Measurements from ENCODE around the gene PSMC5. TPM values are rescaled to one million over a fixed set of nuclear protein-coding genes. Genes with fewer than 3 reads are reported as not detected.

PSMC5 gene
- total RNA-seq, 1 donor from 2014 or later: 105 TPM

- DNase-seq: no peak
- Histone ChIP-seq H3K9me3 (no peaks in the 10 kb centered on the region), H3K27me3 (no peaks in the 10 kb centered on the region), H3K4me1 (peaks cover 11% of the 10 kb centered on the region), H3K36me3 (peaks cover 82% of the 10 kb centered on the region), H3K4me3 (no peak overlapping the region), H3K27ac (no peak overlapping the region)
- intact Hi-C loops (cut with DNase I): no loop called here
- TF ChIP-seq, protein P1, sequence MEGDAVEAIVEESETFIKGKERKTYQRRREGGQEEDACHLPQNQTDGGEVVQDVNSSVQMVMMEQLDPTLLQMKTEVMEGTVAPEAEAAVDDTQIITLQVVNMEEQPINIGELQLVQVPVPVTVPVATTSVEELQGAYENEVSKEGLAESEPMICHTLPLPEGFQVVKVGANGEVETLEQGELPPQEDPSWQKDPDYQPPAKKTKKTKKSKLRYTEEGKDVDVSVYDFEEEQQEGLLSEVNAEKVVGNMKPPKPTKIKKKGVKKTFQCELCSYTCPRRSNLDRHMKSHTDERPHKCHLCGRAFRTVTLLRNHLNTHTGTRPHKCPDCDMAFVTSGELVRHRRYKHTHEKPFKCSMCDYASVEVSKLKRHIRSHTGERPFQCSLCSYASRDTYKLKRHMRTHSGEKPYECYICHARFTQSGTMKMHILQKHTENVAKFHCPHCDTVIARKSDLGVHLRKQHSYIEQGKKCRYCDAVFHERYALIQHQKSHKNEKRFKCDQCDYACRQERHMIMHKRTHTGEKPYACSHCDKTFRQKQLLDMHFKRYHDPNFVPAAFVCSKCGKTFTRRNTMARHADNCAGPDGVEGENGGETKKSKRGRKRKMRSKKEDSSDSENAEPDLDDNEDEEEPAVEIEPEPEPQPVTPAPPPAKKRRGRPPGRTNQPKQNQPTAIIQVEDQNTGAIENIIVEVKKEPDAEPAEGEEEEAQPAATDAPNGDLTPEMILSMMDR (IDR thresholded peaks at IDR 0.05): no peak
- no peak for ATAC-seq
Measured at GRCh38 chr17:63822537-63822936, 4.7 kb upstream of the PSMC5 start.

DNA sequence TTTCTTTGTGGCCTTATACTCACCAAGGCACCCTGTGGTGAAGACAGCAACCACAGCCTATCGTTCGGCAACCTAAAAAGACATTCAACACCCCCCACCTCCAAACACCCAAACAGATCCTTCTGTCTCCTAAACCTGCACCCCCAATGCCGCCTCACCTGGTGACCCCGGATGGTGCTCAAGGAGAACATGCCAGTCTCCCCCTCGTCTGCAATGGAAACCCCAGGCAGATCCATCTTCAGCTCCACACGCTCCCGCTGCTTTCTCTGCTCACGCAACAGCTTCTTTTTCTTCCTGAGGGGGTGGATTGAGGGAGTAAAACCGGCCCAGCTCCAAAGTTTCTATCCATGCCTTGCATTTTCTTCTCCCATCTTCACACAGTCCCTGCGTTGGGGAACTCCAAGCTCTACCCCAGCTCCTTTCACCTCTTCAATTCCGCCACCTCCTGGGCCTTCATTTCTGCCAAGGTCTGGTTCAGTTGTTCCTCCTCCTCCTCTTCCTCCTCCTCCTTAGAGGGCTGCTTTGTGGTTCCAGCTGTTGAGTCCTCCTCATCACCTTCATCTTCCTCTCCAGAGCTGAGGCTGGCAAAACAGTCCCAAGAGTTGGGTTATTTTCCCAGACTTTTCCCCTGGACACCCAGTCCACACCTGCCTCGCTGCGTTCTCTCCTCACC is 3.4 kb upstream of the PSMC5 start:
- H3K4me3 ChIP-seq: no peak overlapping the region
- peaks cover 21% of the 10 kb centered on the region for H3K4me1 ChIP-seq
- DNase-seq (no peak), ATAC-seq (no peak)
- peaks cover 72% of the 10 kb centered on the region for H3K36me3 ChIP-seq
- H3K27me3 ChIP-seq: no peaks in the 10 kb centered on the region
- TF ChIP-seq, protein P1 (IDR thresholded peaks at IDR 0.05): no peak
- H3K27ac ChIP-seq: no peak overlapping the region
- H3K9me3 ChIP-seq: no peaks in the 10 kb centered on the region
- intact Hi-C loops (cut with DNase I): no loop called here

- intact Hi-C loops (cut with DNase I): no loop called here
Measured at GRCh38 chr17:63824362-63824761, 2.9 kb upstream of the PSMC5 start.

GRCh38 chr17:63826468-63827001 is 696 bp upstream of the PSMC5 start:
- ATAC-seq: peak; percentile 3
- peaks cover 73% of the 10 kb centered on the region for H3K36me3 ChIP-seq
- no peaks in the 10 kb centered on the region for H3K9me3 ChIP-seq
- peak overlapping the region; percentile 94 for H3K27ac ChIP-seq
- peak overlapping the region; percentile 98 for H3K4me3 ChIP-seq
- no peak for DNase-seq
- H3K4me1 ChIP-seq: peaks cover 24% of the 10 kb centered on the region
- no peaks in the 10 kb centered on the region for H3K27me3 ChIP-seq
- intact Hi-C loops (cut with DNase I): no loop called here
- TF ChIP-seq, protein P1 (IDR thresholded peaks at IDR 0.05): no peak

More at GRCh38 chr17:63824362-63824761, 2.9 kb upstream of the PSMC5 start:
- TF ChIP-seq, protein P1 (IDR thresholded peaks at IDR 0.05): no peak
- Histone ChIP-seq H3K36me3 (peaks cover 72% of the 10 kb centered on the region), H3K27ac (no peak overlapping the region), H3K27me3 (no peaks in the 10 kb centered on the region), H3K9me3 (no peaks in the 10 kb centered on the region), H3K4me1 (peaks cover 24% of the 10 kb centered on the region), H3K4me3 (no peak overlapping the region)
- DNase-seq (no peak), ATAC-seq (no peak)

- TF ChIP-seq, protein P1 (IDR thresholded peaks at IDR 0.05): no peak
- intact Hi-C loops (cut with DNase I): no loop called here
- DNase-seq: no peak
- no peaks in the 10 kb centered on the region for H3K9me3 ChIP-seq
- ATAC-seq: no peak
- H3K36me3 ChIP-seq: peaks cover 73% of the 10 kb centered on the region
- no peaks in the 10 kb centered on the region for H3K27me3 ChIP-seq
- H3K4me3 ChIP-seq: peak overlapping the region; percentile 98
- peak overlapping the region; percentile 94 for H3K27ac ChIP-seq
- peaks cover 24% of the 10 kb centered on the region for H3K4me1 ChIP-seq
Measured at GRCh38 chr17:63827801-63828221, 580 bp downstream of the PSMC5 start.

All from upper lobe of right lung (tissue), 1 donor.